Astrocyte of the spinal cord (primary cell): ENCODE results near the gene TMC5.
"Not testable (repeated sequence)": the region's sequence is repeated elsewhere in the genome, so short reads cannot be mapped to it uniquely, and the experiment has no call there.

Experiments used
- DNase-seq: peaks from one replicate; pipeline ENCODE4 v3.0.0; 2011; ENCODE audit warnings: low read depth, low spot score
- H3K4me3 ChIP-seq: 2 replicates; pipeline ENCODE4 v1.5.1; 2011; ENCODE audit warnings: low read depth, mild to moderate bottlenecking, low read length, moderate library complexity
- CTCF ChIP-seq: IDR thresholded peaks from 2 replicates; pipeline ENCODE4 v1.5.1; 2012; ENCODE audit warnings: low read depth, mild to moderate bottlenecking, low read length, inconsistent platforms
- in situ Hi-C: cut with HindIII; loops from 2 replicates; pipeline ENCODE4 v1.10.0; 2017; ENCODE audit warnings: low sequenced_read_pairs

The TMC5 gene

DNA sequence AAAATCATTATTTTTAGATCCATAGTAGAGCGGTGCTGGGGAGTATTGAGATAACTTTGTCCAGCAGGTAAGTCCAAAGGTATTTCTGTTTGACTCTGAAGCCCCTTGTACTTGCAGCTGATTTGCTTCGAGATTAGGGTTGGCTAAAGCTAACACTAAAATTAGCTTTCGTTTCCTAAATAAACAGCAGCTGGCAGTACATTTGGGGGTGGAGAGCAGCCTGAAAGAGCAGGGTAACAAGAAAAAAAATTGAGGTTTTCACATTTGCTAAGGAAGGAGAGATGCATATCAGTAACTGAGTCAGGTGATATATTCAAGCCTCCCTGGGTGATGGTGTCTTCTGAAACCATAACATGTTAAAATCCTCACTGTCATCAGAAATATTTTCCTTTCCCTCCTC lies 37.4 kb upstream of the TMC5 start:
- H3K4me3 ChIP-seq = no peak overlapping the region
- in situ Hi-C loops = no loop called here
- TF ChIP-seq CTCF = no peak
- no peak for DNase-seq

GRCh38 chr16:19382084-19382801 lies 35.4 kb upstream of the TMC5 start:
- in situ Hi-C loops = no loop called here
- no peak for DNase-seq
- H3K4me3 ChIP-seq = no peak overlapping the region
- TF ChIP-seq CTCF = no peak

DNA sequence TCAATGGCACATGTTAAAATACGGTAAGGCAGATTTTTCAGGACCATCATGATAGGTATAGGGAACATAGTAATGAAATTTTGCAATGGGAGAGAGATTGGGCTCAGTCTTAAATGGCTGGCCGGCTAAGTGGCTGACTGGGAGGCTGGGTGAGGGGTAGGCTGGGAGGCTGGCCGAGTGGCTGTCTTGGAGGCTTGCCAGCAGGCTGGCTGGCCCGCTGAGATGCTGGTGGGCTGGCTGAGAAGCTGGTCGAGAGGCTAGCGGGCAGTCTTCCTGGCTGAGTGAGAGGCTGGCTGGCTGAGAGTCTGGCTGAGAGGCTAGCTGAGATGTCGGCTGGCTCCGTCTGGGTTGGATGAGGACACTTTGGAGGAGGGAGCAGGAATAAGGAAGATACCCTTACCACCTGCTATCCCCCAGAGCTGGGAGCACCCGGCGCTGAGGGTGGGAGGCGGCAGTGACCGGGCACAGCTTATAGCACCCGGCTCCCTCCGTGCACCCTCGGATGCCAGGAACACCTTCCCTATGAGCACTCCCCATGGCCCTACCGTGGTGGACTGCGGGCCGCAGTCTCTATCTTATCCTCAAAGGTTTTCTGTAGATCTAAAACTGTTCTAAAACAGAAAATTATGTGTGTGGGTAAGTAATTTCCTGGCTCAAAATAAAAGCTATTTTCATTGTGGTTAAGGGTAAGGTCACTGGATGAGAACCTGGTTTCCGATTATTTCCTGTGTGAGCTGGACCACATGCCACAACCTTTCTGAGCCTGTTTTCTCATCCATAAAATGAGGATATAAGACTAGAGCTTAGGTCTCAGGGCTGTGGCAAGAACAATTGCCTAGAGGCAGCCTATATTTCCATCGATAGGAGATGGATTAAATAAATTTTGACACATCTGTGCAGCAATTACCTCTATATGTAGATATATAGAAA lies 34.5 kb upstream of the TMC5 start:
- in situ Hi-C loops = no loop called here
- no peak overlapping the region for H3K4me3 ChIP-seq
- TF ChIP-seq CTCF = no peak
- DNase-seq = no peak

- DNase-seq = no peak
- TF ChIP-seq CTCF = no peak
- H3K4me3 ChIP-seq = no peak overlapping the region
- in situ Hi-C loops = no loop called here
Measured at GRCh38 chr16:19384656-19385055, 33.0 kb upstream of the TMC5 start.

- DNase-seq = no peak
- no peak overlapping the region for H3K4me3 ChIP-seq
- in situ Hi-C loops = no loop called here
- TF ChIP-seq CTCF = no peak
Measured at GRCh38 chr16:19386525-19386924, 31.2 kb upstream of the TMC5 start.

- in situ Hi-C loops = no loop called here
- H3K4me3 ChIP-seq = no peak overlapping the region
- TF ChIP-seq CTCF = peak; percentile 44
- no peak for DNase-seq
Measured at GRCh38 chr16:19389246-19389645, 28.4 kb upstream of the TMC5 start.

- DNase-seq, in situ Hi-C loops, H3K4me3 ChIP-seq: not testable (repeated sequence)
Measured at GRCh38 chr16:19391185-19391776, 26.4 kb upstream of the TMC5 start.
